SK-N-SH treated with all-trans-retinoic acid at 6 μM for 48 hours (cell line): ENCODE measurements around the gene MPP7.

ENCODE experiments used
- CREB5 ChIP-seq: fragments of 250-450 bp; sonication (Bioruptor Pico); IDR thresholded peaks from 2 replicates; pipeline ENCODE4 v1.5.1; 2020; ENCODE audit warnings: low read depth, mild to moderate bottlenecking, moderate library complexity
- CSRNP3 ChIP-seq: fragments of 250-450 bp; sonication (Bioruptor Pico); IDR thresholded peaks from 2 replicates; pipeline ENCODE4 v1.5.1; 2021; ENCODE audit warnings: mild to moderate bottlenecking, moderate library complexity
- GLIS3 ChIP-seq: fragments of 250-450 bp; sonication (Bioruptor Pico); IDR thresholded peaks from 2 replicates; pipeline ENCODE4 v1.5.0; 2020; ENCODE audit warnings: mild to moderate bottlenecking, moderate library complexity
- OSR1 ChIP-seq: fragments of 250-450 bp; sonication (Bioruptor Pico); IDR thresholded peaks from 2 replicates; pipeline ENCODE4 v1.8.0; 2022; ENCODE audit warnings: moderate library complexity, mild to moderate bottlenecking, inconsistent platforms
- PPARA ChIP-seq: fragments of 250-450 bp; sonication (Bioruptor Pico); IDR thresholded peaks from 2 replicates; pipeline ENCODE4 v1.5.0; 2020; ENCODE audit warnings: mild to moderate bottlenecking, borderline replicate concordance
- ZFP3 ChIP-seq: fragments of 250-450 bp; sonication (Bioruptor Pico); IDR thresholded peaks from 2 replicates; pipeline ENCODE4 v1.5.0; 2020; ENCODE audit warnings: mild to moderate bottlenecking, moderate library complexity
- ZFP30 ChIP-seq: fragments of 450-650 bp; formaldehyde crosslinking; IDR thresholded peaks from 2 replicates; pipeline ENCODE4 v1.5.0; 2022; ENCODE audit warnings: mild to moderate bottlenecking, moderate library complexity

- no peak for TF ChIP-seq ZFP30
- TF ChIP-seq PPARA: no peak
- TF ChIP-seq ZFP3 (CRISPR knock-in tag): no peak
- TF ChIP-seq GLIS3: no peak
- TF ChIP-seq CSRNP3 (CRISPR knock-in tag): no peak
- TF ChIP-seq CREB5 (CRISPR knock-in tag): no peak
- TF ChIP-seq OSR1: no peak
Measured at GRCh38 chr10:28298951-28299350, 3.9 kb downstream of the MPP7 start.
